SK-N-SH (cell line): ENCODE data around the gene FIBP. TPM values are rescaled to one million over a fixed set of nuclear protein-coding genes. Genes with fewer than 3 reads are reported as not detected.
A peak's percentile ranks its signal among the peaks of the same experiment; 100 is the strongest.

ENCODE experiments used
- CTCF ChIA-PET: fragments of 300-600, 350-600 bp; formaldehyde crosslinking; extraction: SDS; loops from one replicate; lab custom pipeline; 2021; lab: Yijun Ruan, JAX
- POLR2A ChIA-PET: fragments of 350-600 bp; sonication (Branson Sonifier 250); formaldehyde crosslinking; extraction: SDS; loops from one replicate; lab custom pipeline; 2020; ENCODE audit warnings: antibody characterized with exemption, inconsistent platforms; lab: Yijun Ruan, JAX
- DNase-seq: peaks from one replicate; pipeline ENCODE4 v3.0.0; 2012
- H2AFZ ChIP-seq: fragments of 200-600 bp; sonication (generic); 2 replicates; pipeline ENCODE4 v1.8.1; 2016; ENCODE audit warnings: antibody characterized with exemption, mild to moderate bottlenecking, low read depth
- H3F3A ChIP-seq: fragments of 200-600 bp; sonication (generic); replicated peaks from 2 replicates; pipeline ENCODE3; 2016; ENCODE audit warnings: antibody characterized with exemption, mild to moderate bottlenecking; ENCODE audit not compliant: insufficient read depth
- H3K27ac ChIP-seq, 2 experiments: fragments of 200-500 bp in 1 of 2; fragments of 200-600 bp in 1 of 2; sonication (Bioruptor generic) in 1 of 2; sonication (generic), shearing (Covaris generic) in 1 of 2; 2 replicates each; pipeline versions ENCODE4 v1.5.1 to v1.6.1; 2014 to 2016; ENCODE audit warnings: low read depth in 2 of 2, inconsistent platforms in 1 of 2, low read length in 1 of 2, mild to moderate bottlenecking in 1 of 2, mixed read lengths in 1 of 2
- H3K27me3 ChIP-seq: fragments of 200-600 bp; sonication (generic), shearing (Covaris generic); 2 replicates; pipeline ENCODE4 v1.6.1; 2016; ENCODE audit warnings: mixed run types; ENCODE audit not compliant: insufficient read depth
- H3K36me3 ChIP-seq, 2 experiments: fragments of 200-500 bp in 1 of 2; fragments of 200-600 bp in 1 of 2; sonication (Bioruptor generic) in 1 of 2; sonication (generic) in 1 of 2; replicated peaks in 1 of 2; 2 replicates each; pipeline versions ENCODE3 to v1.5.1; 2014 to 2016; ENCODE audit warnings: low read length in 1 of 2, mild to moderate bottlenecking in 1 of 2; ENCODE audit not compliant: insufficient read depth in 2 of 2, control insufficient read depth in 1 of 2
- H3K4me1 ChIP-seq, 2 experiments: fragments of 200-500 bp in 1 of 2; fragments of 200-600 bp in 1 of 2; sonication (Bioruptor generic) in 1 of 2; sonication (generic), shearing (Covaris generic) in 1 of 2; 2 replicates each; pipeline versions ENCODE4 v1.5.1 to v1.6.1; 2014 to 2016; ENCODE audit warnings: low read depth in 1 of 2, low read length in 1 of 2, mixed run types in 1 of 2; ENCODE audit not compliant: insufficient read depth in 2 of 2, control insufficient read depth in 1 of 2
- H3K4me2 ChIP-seq: fragments of 200-600 bp; sonication (generic), shearing (Covaris generic); 2 replicates; pipeline ENCODE4 v1.6.1; 2017; ENCODE audit warnings: mixed run types
- H3K4me3 ChIP-seq, 2 experiments: fragments of 200-500 bp in 1 of 2; fragments of 200-600 bp in 1 of 2; sonication (Bioruptor generic) in 1 of 2; sonication (generic), shearing (Covaris generic) in 1 of 2; 2 replicates each; pipeline versions ENCODE4 v1.5.1 to v1.8.1; 2014 to 2016; ENCODE audit warnings: low read depth in 2 of 2, inconsistent platforms in 1 of 2, low read length in 1 of 2, mild to moderate bottlenecking in 1 of 2, mixed read lengths in 1 of 2, moderate library complexity in 1 of 2
- H3K79me2 ChIP-seq: fragments of 200-600 bp; sonication (generic); 2 replicates; pipeline ENCODE4 v1.8.1; 2017; ENCODE audit warnings: mild to moderate bottlenecking; ENCODE audit not compliant: insufficient read depth
- H3K9ac ChIP-seq: fragments of 200-600 bp; sonication (generic); 2 replicates; pipeline ENCODE4 v1.6.1; 2017; ENCODE audit warnings: mixed run types
- H3K9me2 ChIP-seq: fragments of 200-600 bp; sonication (generic); 2 replicates; pipeline ENCODE4 v1.6.1; 2017; ENCODE audit warnings: mixed run types
- H3K9me3 ChIP-seq: fragments of 200-600 bp; sonication (generic); 2 replicates; pipeline ENCODE4 v1.6.1; 2017; ENCODE audit warnings: mixed run types, mild to moderate bottlenecking, moderate library complexity
- H4K20me1 ChIP-seq: fragments of 200-600 bp; sonication (generic); 2 replicates; pipeline ENCODE4 v1.6.1; 2017; ENCODE audit warnings: mild to moderate bottlenecking, mixed run types; ENCODE audit not compliant: insufficient read depth
- FOSL2 ChIP-seq: IDR thresholded peaks from 2 replicates; pipeline ENCODE4 v1.4.0; 2012; ENCODE audit warnings: low read depth, mild to moderate bottlenecking, moderate library complexity, borderline replicate concordance
- FOXJ3 ChIP-seq: sonication (generic); formaldehyde crosslinking; IDR thresholded peaks from 2 replicates; pipeline ENCODE4 v1.5.1; 2020; ENCODE audit warnings: mild to moderate bottlenecking, missing genetic modification reagents
- FOXM1 ChIP-seq: IDR thresholded peaks from 2 replicates; pipeline ENCODE4 v1.4.0; 2012; ENCODE audit warnings: low read depth, mild to moderate bottlenecking
- GABPA ChIP-seq: IDR thresholded peaks from 2 replicates; pipeline ENCODE4 v1.4.0; 2012; ENCODE audit warnings: low read depth, mild to moderate bottlenecking
- JUND ChIP-seq: IDR thresholded peaks from 2 replicates; pipeline ENCODE4 v1.4.0; 2012
- MXI1 ChIP-seq: IDR thresholded peaks from 2 replicates; pipeline ENCODE4 v1.6.1; 2012; ENCODE audit warnings: mild to moderate bottlenecking, low read depth, low read length, improper control_type of control experiment
- NFIC ChIP-seq: IDR thresholded peaks from 2 replicates; pipeline ENCODE4 v1.4.0; 2012; ENCODE audit warnings: borderline replicate concordance
- RCOR1 ChIP-seq: fragments of 150-350 bp; IDR thresholded peaks from 2 replicates; pipeline ENCODE4 v1.6.1; 2017; ENCODE audit warnings: antibody characterized with exemption, low read length
- RFX5 ChIP-seq: IDR thresholded peaks from 2 replicates; pipeline ENCODE4 v1.6.1; 2012; ENCODE audit warnings: mild to moderate bottlenecking, improper control_type of control experiment, low read length
- RXRA ChIP-seq: IDR thresholded peaks from 2 replicates; pipeline ENCODE4 v1.4.0; 2012; ENCODE audit warnings: low read depth, mild to moderate bottlenecking, borderline replicate concordance
- SIN3A ChIP-seq: IDR thresholded peaks from 2 replicates; pipeline ENCODE4 v1.6.1; 2012; ENCODE audit warnings: low read depth, mild to moderate bottlenecking, low read length, moderate library complexity, borderline replicate concordance
- TAF1 ChIP-seq: IDR thresholded peaks from 2 replicates; pipeline ENCODE4 v1.6.1; 2012; ENCODE audit warnings: low read depth, mild to moderate bottlenecking, low read length, moderate library complexity, borderline replicate concordance
- WGBS: methylation state at CpG from one replicate; pipeline ENCODE4 v1.1.6; 2017; ENCODE audit warnings: low lambda C conversion rate; 5-methylcytosine and 5-hydroxymethylcytosine counted together
- polyA plus RNA-seq, 3 experiments: library from polyadenylated mRNA; depleted of rRNA; stranded (reverse); fragments of >200 nt; gene quantifications; 2 replicates each; pipeline ENCODE4 v1.2.3, GENCODE V29; 2012
- TF ChIP-seq, protein P1 (sequence below): IDR thresholded peaks from 2 replicates; pipeline ENCODE4; 2012
- TF ChIP-seq, protein P2 (sequence below): fragments of 150-350 bp; IDR thresholded peaks from 2 replicates; pipeline ENCODE4 v1.6.1; 2016; ENCODE audit warnings: mild to moderate bottlenecking, low read depth, low read length
- TF ChIP-seq, protein P3 (sequence below): IDR thresholded peaks from 2 replicates; pipeline ENCODE4 v1.4.0; 2012; ENCODE audit warnings: low read depth

The FIBP gene
- polyA plus RNA-seq, 1 of the 3 experiments (the other 2 are of a cell fraction) = 190 TPM

- WGBS = 94% methylated on average over 12 of the region's 12 CpGs
- H4K20me1 ChIP-seq = 0 out of 2 replicates have a peak, but pooled peaks cover 4% of the 10 kb centered on the region
- peaks cover 40% of the 10 kb centered on the region for H3F3A ChIP-seq
- H3K9me2 ChIP-seq = no peaks in the 10 kb centered on the region
- H3K4me1 ChIP-seq = peaks cover 29 to 32% of the 10 kb centered on the region in 2 experiments; a peak in 3 of 4 replicates
- ChIA-PET POLR2A (no interaction called here), CTCF (interaction anchor here (0.9 to 5.5 kb wide), 4 partner anchors 12 to 36 kb away, joined by 3 to 22 read pairs (median 12); partner anchors contain the start of genes CCDC85B and FIBP)
- TF ChIP-seq RFX5 = no peak
- TF ChIP-seq RXRA = no peak
- no peak for TF ChIP-seq MXI1
- TF ChIP-seq FOSL2 = no peak
- TF ChIP-seq, protein P1, sequence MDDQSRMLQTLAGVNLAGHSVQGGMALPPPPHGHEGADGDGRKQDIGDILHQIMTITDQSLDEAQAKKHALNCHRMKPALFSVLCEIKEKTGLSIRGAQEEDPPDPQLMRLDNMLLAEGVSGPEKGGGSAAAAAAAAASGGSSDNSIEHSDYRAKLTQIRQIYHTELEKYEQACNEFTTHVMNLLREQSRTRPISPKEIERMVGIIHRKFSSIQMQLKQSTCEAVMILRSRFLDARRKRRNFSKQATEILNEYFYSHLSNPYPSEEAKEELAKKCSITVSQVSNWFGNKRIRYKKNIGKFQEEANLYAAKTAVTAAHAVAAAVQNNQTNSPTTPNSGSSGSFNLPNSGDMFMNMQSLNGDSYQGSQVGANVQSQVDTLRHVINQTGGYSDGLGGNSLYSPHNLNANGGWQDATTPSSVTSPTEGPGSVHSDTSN = no peak
- no peak for TF ChIP-seq TAF1
- TF ChIP-seq NFIC = no peak
- TF ChIP-seq, protein P2, sequence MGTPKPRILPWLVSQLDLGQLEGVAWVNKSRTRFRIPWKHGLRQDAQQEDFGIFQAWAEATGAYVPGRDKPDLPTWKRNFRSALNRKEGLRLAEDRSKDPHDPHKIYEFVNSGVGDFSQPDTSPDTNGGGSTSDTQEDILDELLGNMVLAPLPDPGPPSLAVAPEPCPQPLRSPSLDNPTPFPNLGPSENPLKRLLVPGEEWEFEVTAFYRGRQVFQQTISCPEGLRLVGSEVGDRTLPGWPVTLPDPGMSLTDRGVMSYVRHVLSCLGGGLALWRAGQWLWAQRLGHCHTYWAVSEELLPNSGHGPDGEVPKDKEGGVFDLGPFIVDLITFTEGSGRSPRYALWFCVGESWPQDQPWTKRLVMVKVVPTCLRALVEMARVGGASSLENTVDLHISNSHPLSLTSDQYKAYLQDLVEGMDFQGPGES = no peak
- TF ChIP-seq FOXJ3 (CRISPR knock-in tag) = no peak
- peak overlapping the region; percentile 74; the same call in 1 of the 2 replicates for H3K9ac ChIP-seq
- no peak overlapping the region for H3K27ac ChIP-seq
- no peak overlapping the region for H2AFZ ChIP-seq
- DNase-seq = no peak
- H3K27me3 ChIP-seq = no peaks in the 10 kb centered on the region
- peaks cover 12 to 25% of the 10 kb centered on the region in 2 experiments for H3K36me3 ChIP-seq
- H3K9me3 ChIP-seq = no peaks in the 10 kb centered on the region
- H3K4me2 ChIP-seq = peak overlapping the region; percentile 99
- peak overlapping the region; percentile 61 to 92; a peak in 3 of 4 replicates for H3K4me3 ChIP-seq
- H3K79me2 ChIP-seq = peaks cover 56% of the 10 kb centered on the region
These were observed 32.8 kb upstream of the FIBP start for GRCh38 chr11:65921033-65921555.

DNA sequence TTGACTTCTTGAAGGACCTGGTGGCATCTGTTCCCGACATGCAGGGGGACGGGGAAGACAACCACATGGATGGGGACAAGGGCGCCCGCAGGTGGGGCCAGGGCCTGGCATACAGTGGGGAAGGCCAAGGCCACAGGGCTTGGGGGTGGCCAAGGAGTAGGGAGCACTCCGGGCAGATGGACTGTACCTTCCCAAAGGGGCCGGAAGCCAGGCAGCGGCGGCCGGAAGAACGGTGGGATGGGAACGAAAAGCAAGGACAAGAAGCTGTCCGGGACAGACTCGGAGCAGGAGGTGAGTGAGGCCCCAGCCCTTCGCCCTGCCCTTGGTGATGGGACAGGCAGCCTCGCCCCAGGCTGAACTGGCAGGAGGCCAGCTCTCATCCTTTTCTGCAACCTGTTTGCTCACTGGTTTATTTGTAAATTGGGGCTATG is 32.1 kb upstream of the FIBP start:
- no peaks in the 10 kb centered on the region for H3K9me3 ChIP-seq
- ChIA-PET CTCF (interaction anchor here (0.9 to 5.5 kb wide), 4 partner anchors 12 to 36 kb away, joined by 3 to 22 read pairs (median 12); partner anchors contain the start of genes CCDC85B and FIBP), POLR2A (interaction anchor here (0.9 kb wide), 1 partner anchor 30 kb away, joined by 3 read pairs; the partner anchor contains the start of gene CCDC85B)
- 45% methylated on average over 15 of the region's 15 CpGs for WGBS
- H3K36me3 ChIP-seq = peaks cover 12 to 24% of the 10 kb centered on the region in 2 experiments
- no peak overlapping the region for H2AFZ ChIP-seq
- no peaks in the 10 kb centered on the region for H3K27me3 ChIP-seq
- 0 out of 2 replicates have a peak, but pooled peaks cover 4% of the 10 kb centered on the region for H4K20me1 ChIP-seq
- TF ChIP-seq, protein P3, sequence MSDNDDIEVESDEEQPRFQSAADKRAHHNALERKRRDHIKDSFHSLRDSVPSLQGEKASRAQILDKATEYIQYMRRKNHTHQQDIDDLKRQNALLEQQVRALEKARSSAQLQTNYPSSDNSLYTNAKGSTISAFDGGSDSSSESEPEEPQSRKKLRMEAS = 0 out of 2 replicates have a peak, but pooled peaks have one; percentile 18
- TF ChIP-seq FOXM1 (no peak), GABPA (peak; percentile 43; the same call in 1 of the 2 replicates), JUND (no peak), MXI1 (peak; percentile 34; the same call in 1 of the 2 replicates), SIN3A (no peak), RCOR1 (no peak)
- no peak for DNase-seq
- H3F3A ChIP-seq = peaks cover 37% of the 10 kb centered on the region
- no peaks in the 10 kb centered on the region for H3K9me2 ChIP-seq
- H3K4me1 ChIP-seq = peaks cover 34 to 36% of the 10 kb centered on the region in 2 experiments; a peak in 3 of 4 replicates
- H3K79me2 ChIP-seq = peaks cover 58% of the 10 kb centered on the region
- H3K9ac ChIP-seq = peak overlapping the region; percentile 74
- H3K4me2 ChIP-seq = peak overlapping the region; percentile 99
- peak overlapping the region in 1 of 2 experiments; percentile 68; a peak in 3 of 4 replicates for H3K27ac ChIP-seq
- peak overlapping the region; percentile 61 to 92 for H3K4me3 ChIP-seq
